Right atrium auricular region (tissue), 2 donors: ENCODE data around the gene ELMO1. TPM values are rescaled to one million over a fixed set of nuclear protein-coding genes. Genes with fewer than 3 reads are reported as not detected.

Experiments used
- DNase-seq: peaks from one replicate; pipeline ENCODE4 v3.0.0-alpha.2; 2019; ENCODE audit warnings: low spot score
- H3K27ac ChIP-seq, 2 donors: fragments of 200-600 bp; sonication (generic); 1 replicate in 1 of 2; 2 replicates in 1 of 2; pipeline ENCODE4 v1.5.1; 2016 to 2019
- H3K27me3 ChIP-seq, 2 donors: fragments of 200-600 bp; sonication (generic); one replicate each; pipeline versions ENCODE4 v1.5.1 to v1.6.0; 2017 to 2019
- H3K36me3 ChIP-seq: fragments of 200-600 bp; sonication (generic); one replicate; pipeline ENCODE4 v1.5.1; 2016
- H3K4me1 ChIP-seq, 2 donors: fragments of 200-600 bp; sonication (generic); one replicate each; pipeline versions ENCODE4 v1.5.1 to v1.6.0; 2017 to 2019
- H3K4me3 ChIP-seq, 2 donors: fragments of 200-600 bp; sonication (generic); 1 replicate in 1 of 2; 2 replicates in 1 of 2; pipeline ENCODE4 v1.5.1; 2017 to 2019; ENCODE audit warnings: mild to moderate bottlenecking in 1 of 2, moderate library complexity in 1 of 2
- H3K9me3 ChIP-seq, 2 donors: fragments of 200-600 bp; sonication (generic); one replicate each; pipeline ENCODE4 v1.5.1; 2019
- CTCF ChIP-seq, 2 donors: fragments of 200-600 bp; sonication (generic); IDR thresholded peaks; one replicate each; pipeline ENCODE4 v1.5.1; 2019; ENCODE audit warnings: antibody characterized with exemption in 2 of 2
- total RNA-seq, 2 donors: library from RNA; depleted of rRNA; stranded (reverse); fragments of >200 nt; gene quantifications; one replicate each; pipeline ENCODE4 v1.1.0, GENCODE V29; 2016

ELMO1 gene
- total RNA-seq, 2 donors from 2014 or later, result 24.4 to 45.1 TPM

- peaks cover 0 to 6% of the 10 kb centered on the region in 2 donors for H3K4me1 ChIP-seq
- H3K27ac ChIP-seq, result no peak overlapping the region
- TF ChIP-seq CTCF (IDR thresholded peaks at IDR 0.05), result no peak
- no peaks in the 10 kb centered on the region for H3K9me3 ChIP-seq
- no peaks in the 10 kb centered on the region for H3K36me3 ChIP-seq
- H3K4me3 ChIP-seq, result no peak overlapping the region
- no peaks in the 10 kb centered on the region for H3K27me3 ChIP-seq
- no peak for DNase-seq
These were observed 493.1 kb downstream of the ELMO1 start for GRCh38 chr7:36955456-36956129.

GRCh38 chr7:36951257-36951697 lies 497.4 kb downstream of the ELMO1 start:
- H3K36me3 ChIP-seq, result no peaks in the 10 kb centered on the region
- H3K27ac ChIP-seq, result no peak overlapping the region
- no peak for DNase-seq
- no peaks in the 10 kb centered on the region for H3K9me3 ChIP-seq
- H3K4me3 ChIP-seq, result no peak overlapping the region
- peaks cover 0 to 16% of the 10 kb centered on the region in 2 donors for H3K4me1 ChIP-seq
- no peaks in the 10 kb centered on the region for H3K27me3 ChIP-seq
- TF ChIP-seq CTCF (IDR thresholded peaks at IDR 0.05), result no peak

GRCh38 chr7:36949711-36950600 lies 498.7 kb downstream of the ELMO1 start:
- Histone ChIP-seq H3K27ac (no peak overlapping the region), H3K4me3 (no peak overlapping the region), H3K9me3 (no peaks in the 10 kb centered on the region), H3K36me3 (no peaks in the 10 kb centered on the region), H3K4me1 (peaks cover 0 to 16% of the 10 kb centered on the region in 2 donors), H3K27me3 (no peaks in the 10 kb centered on the region)
- peak; percentile 61 for DNase-seq
- TF ChIP-seq CTCF (IDR thresholded peaks at IDR 0.05), result no peak

GRCh38 chr7:36946401-36946739 lies 502.3 kb downstream of the ELMO1 start:
- Histone ChIP-seq H3K36me3 (no peaks in the 10 kb centered on the region), H3K4me3 (no peak overlapping the region), H3K27ac (no peak overlapping the region), H3K4me1 (peaks cover 0 to 16% of the 10 kb centered on the region in 2 donors), H3K9me3 (peaks cover 0 to 14% of the 10 kb centered on the region in 2 donors), H3K27me3 (no peaks in the 10 kb centered on the region)
- DNase-seq, result no peak
- TF ChIP-seq CTCF (IDR thresholded peaks at IDR 0.05), result no peak

- Histone ChIP-seq H3K27ac (peak overlapping the region in 1 of 2 donors; percentile 5), H3K9me3 (peaks cover 0 to 19% of the 10 kb centered on the region in 2 donors), H3K4me3 (no peak overlapping the region), H3K27me3 (no peaks in the 10 kb centered on the region), H3K4me1 (peaks cover 0 to 13% of the 10 kb centered on the region in 2 donors), H3K36me3 (no peaks in the 10 kb centered on the region)
- TF ChIP-seq CTCF (IDR thresholded peaks at IDR 0.05), result no peak
- no peak for DNase-seq
These were observed 502.9 kb downstream of the ELMO1 start for GRCh38 chr7:36945612-36946400.
